Cardiac muscle cell (in vitro differentiated cells and primary cell): ENCODE measurements around the gene CCDC186. TPM values are rescaled to one million over a fixed set of nuclear protein-coding genes. Genes with fewer than 3 reads are reported as not detected.

Experiments used
- DNase-seq, 2 donors: peaks; one replicate each; pipeline versions ENCODE4 v3.0.0 to v3.0.0-alpha.2; 2010 to 2017; ENCODE audit warnings: low read depth in 1 of 2, low spot score in 1 of 2
- H3K27ac ChIP-seq: fragments of 200-600 bp; sonication (generic); 2 replicates; pipeline ENCODE4 v1.5.1; 2016
- H3K27me3 ChIP-seq: fragments of 200-600 bp; sonication (generic); 2 replicates; pipeline ENCODE4 v1.6.0; 2016; ENCODE audit warnings: control low read depth
- H3K36me3 ChIP-seq: fragments of 200-600 bp; sonication (generic); 2 replicates; pipeline ENCODE4 v1.5.1; 2016; ENCODE audit warnings: control low read depth
- H3K4me1 ChIP-seq: fragments of 200-600 bp; sonication (generic); 2 replicates; pipeline ENCODE4 v1.8.1; 2017; ENCODE audit warnings: low read depth, mild to moderate bottlenecking, mixed run types
- H3K4me3 ChIP-seq: fragments of 200-600 bp; sonication (generic); 2 replicates; pipeline ENCODE4 v1.5.1; 2016; ENCODE audit warnings: mild to moderate bottlenecking
- H3K9me3 ChIP-seq: fragments of 200-600 bp; sonication (generic); 2 replicates; pipeline ENCODE4 v1.5.1; 2017; ENCODE audit warnings: low read depth, mild to moderate bottlenecking, control low read depth
- CTCF ChIP-seq: IDR thresholded peaks from 2 replicates; pipeline ENCODE4 v1.5.1; 2012; ENCODE audit warnings: low read depth, mild to moderate bottlenecking, low read length
- polyA plus RNA-seq: library from polyadenylated mRNA; unstranded; fragments of >200 nt; fragmentation: Nextera tagmentation; extraction: Ambion mirVana; gene quantifications from 2 replicates; pipeline ENCODE4 v1.2.1, GENCODE V29; 2016
- total RNA-seq: library from RNA; depleted of rRNA; stranded (reverse); fragments of >200 nt; gene quantifications from 2 replicates; pipeline ENCODE4 v1.2.3, GENCODE V29; 2016

CCDC186 gene
- total and polyA plus RNA-seq, 2 experiments from 2014 or later = 8.7 to 10.8 TPM

- Histone ChIP-seq H3K4me3 (no peak overlapping the region), H3K4me1 (peaks cover 10% of the 10 kb centered on the region), H3K9me3 (no peaks in the 10 kb centered on the region), H3K36me3 (no peaks in the 10 kb centered on the region), H3K27me3 (no peaks in the 10 kb centered on the region), H3K27ac (peak overlapping the region; percentile 18)
- no peak for TF ChIP-seq CTCF
- DNase-seq = peak in 1 of 2 donors; percentile 28
Observed at GRCh38 chr10:114077815-114078219, 96.2 kb downstream of the CCDC186 start.

- TF ChIP-seq CTCF = no peak
- Histone ChIP-seq H3K4me3 (no peak overlapping the region), H3K4me1 (peaks cover 10% of the 10 kb centered on the region), H3K9me3 (no peaks in the 10 kb centered on the region), H3K27ac (no peak overlapping the region), H3K36me3 (no peaks in the 10 kb centered on the region), H3K27me3 (no peaks in the 10 kb centered on the region)
- DNase-seq = no peak
Observed at GRCh38 chr10:114077347-114077746, 96.7 kb downstream of the CCDC186 start.

- Histone ChIP-seq H3K27ac (no peak overlapping the region), H3K36me3 (no peaks in the 10 kb centered on the region), H3K4me3 (no peak overlapping the region), H3K4me1 (peaks cover 10% of the 10 kb centered on the region), H3K27me3 (no peaks in the 10 kb centered on the region), H3K9me3 (no peaks in the 10 kb centered on the region)
- TF ChIP-seq CTCF = no peak
- no peak for DNase-seq
Observed at GRCh38 chr10:114075093-114075492, 98.9 kb downstream of the CCDC186 start.

- peaks cover 9% of the 10 kb centered on the region for H3K4me1 ChIP-seq
- H3K27ac ChIP-seq = no peak overlapping the region
- H3K4me3 ChIP-seq = no peak overlapping the region
- DNase-seq = no peak
- no peaks in the 10 kb centered on the region for H3K36me3 ChIP-seq
- H3K9me3 ChIP-seq = no peaks in the 10 kb centered on the region
- no peaks in the 10 kb centered on the region for H3K27me3 ChIP-seq
- no peak for TF ChIP-seq CTCF
Observed at GRCh38 chr10:114073395-114074186, 100.4 kb downstream of the CCDC186 start.

GRCh38 chr10:114071178-114071577 is 102.8 kb downstream of the CCDC186 start:
- no peak for TF ChIP-seq CTCF
- Histone ChIP-seq H3K36me3 (no peaks in the 10 kb centered on the region), H3K9me3 (no peaks in the 10 kb centered on the region)

More at GRCh38 chr10:114071178-114071577, 102.8 kb downstream of the CCDC186 start:
- H3K4me1 ChIP-seq = peaks cover 17% of the 10 kb centered on the region
- no peak for DNase-seq
- H3K4me3 ChIP-seq = no peak overlapping the region
- no peak overlapping the region for H3K27ac ChIP-seq
- no peaks in the 10 kb centered on the region for H3K27me3 ChIP-seq

Other genes starting within 250 kb of the CCDC186 start
- gene ADRB1, start 130.3 kb downstream of the CCDC186 start, total RNA-seq = 0.42 and 0.69 TPM in 2 replicates
- gene ADRB1, start 130.3 kb downstream of the CCDC186 start, polyA plus RNA-seq = 0.28 and 1.6 TPM in 2 replicates
- gene TDRD1, start 5.2 kb upstream of the CCDC186 start, total RNA-seq = not detected in 2 replicates
- not detected in 2 replicates for gene TDRD1, start 5.2 kb upstream of the CCDC186 start, polyA plus RNA-seq
- not detected in 2 replicates for gene VWA2, start 65.1 kb upstream of the CCDC186 start, total RNA-seq
- gene VWA2, start 65.1 kb upstream of the CCDC186 start, polyA plus RNA-seq = not detected in 2 replicates
- gene AFAP1L2, start 230.3 kb upstream of the CCDC186 start, total RNA-seq = 1.9 and 3.8 TPM in 2 replicates
- 0.75 and 2.6 TPM in 2 replicates for gene AFAP1L2, start 230.3 kb upstream of the CCDC186 start, polyA plus RNA-seq